Dedifferentiated amniotic fluid mesenchymal stem cell (primary cell): ENCODE results near the gene GPR15LG.
A peak's percentile ranks its signal among the peaks of the same experiment; 100 is the strongest.
"Not testable (repeated sequence)": the region's sequence is repeated elsewhere in the genome, so short reads cannot be mapped to it uniquely, and the experiment has no call there.

Experiments
- DNase-seq: peaks from one replicate; pipeline ENCODE4 v3.0.0-alpha.2; 2016; ENCODE audit errors: extremely low spot score

Gene GPR15LG

GRCh38 chr10:84173501-84173929, at the start of gene GPR15LG:
GPR15LG (plus strand) TSS chr10:84173801; CDS start chr10:84173852, 51 bp downstream.
- DNase-seq = no peak

DNA sequence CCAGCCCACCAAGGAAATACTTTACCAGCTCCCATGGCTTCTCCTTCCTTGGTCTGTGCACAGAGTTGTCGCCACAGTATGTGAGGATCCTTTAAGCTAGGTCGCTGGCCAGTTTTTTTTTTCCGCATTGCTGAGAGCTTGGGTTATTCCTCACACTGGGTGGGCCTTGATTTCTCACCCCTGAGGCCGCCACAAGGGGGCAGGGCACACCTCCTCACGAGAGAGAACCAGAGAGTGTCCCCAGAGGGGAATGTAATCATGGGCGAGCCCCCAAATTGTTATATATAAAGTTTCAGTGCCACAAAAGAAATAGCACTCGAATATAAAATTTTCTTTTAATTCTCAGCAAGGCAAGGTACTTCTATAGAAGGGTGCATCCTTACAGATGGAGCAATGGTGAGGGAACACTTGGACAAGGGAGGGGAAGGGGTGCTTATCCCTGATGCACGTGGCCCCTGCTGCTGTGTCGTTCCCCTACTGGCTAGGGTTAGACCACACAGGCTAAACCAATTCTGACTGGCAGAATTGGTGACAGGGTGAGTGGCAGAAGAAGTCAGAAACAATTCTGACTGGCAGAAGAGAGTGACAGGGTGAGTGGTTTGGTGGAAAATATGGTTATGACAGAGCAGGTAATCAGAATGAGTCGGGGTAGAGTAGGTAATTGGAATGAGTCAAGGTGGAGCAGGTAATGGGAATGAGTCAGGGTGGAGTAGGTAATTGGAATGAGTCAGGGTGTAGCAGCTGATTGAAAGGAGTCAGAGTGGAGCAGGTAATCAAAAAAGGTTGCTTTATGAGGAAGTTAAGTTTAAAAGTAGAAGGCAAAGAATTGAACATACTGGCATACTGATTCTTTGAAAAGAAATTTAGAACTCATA, 47.5 kb upstream of the GPR15LG start:
- DNase-seq = not testable (repeated sequence)

- DNase-seq = no peak
Observed at GRCh38 chr10:84126785-84127167, 46.8 kb upstream of the GPR15LG start.

DNA sequence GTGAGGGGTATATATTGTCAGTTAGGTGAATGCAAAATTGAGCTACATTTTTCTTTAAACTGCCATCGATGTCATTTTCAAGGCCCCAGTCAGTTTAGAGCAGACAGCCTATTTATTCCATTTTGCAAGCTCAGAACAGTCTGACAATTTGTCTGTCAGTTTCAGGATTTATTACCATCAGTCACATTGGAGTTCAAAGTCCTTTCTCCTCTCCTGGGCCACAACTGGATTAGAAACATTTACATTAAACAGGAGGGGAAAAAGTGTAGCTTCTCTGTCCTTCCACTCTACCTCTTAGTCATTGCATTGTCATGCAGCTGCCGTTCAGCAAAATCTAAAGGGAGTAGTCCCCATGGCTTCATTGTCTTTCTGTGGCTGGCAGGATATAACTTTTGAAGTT, 37.8 kb upstream of the GPR15LG start:
- DNase-seq = no peak

- no peak for DNase-seq
Observed at GRCh38 chr10:84137811-84138210, 35.8 kb upstream of the GPR15LG start.

- DNase-seq = no peak
Observed at GRCh38 chr10:84138478-84139125, 35.0 kb upstream of the GPR15LG start.

GRCh38 chr10:84139126-84140035, 34.2 kb upstream of the GPR15LG start, which contains the start of gene GHITM:
GHITM (plus strand) TSS chr10:84139509; CDS start chr10:84141501, 1,992 bp downstream.
- peak; percentile 100 for DNase-seq

DNA sequence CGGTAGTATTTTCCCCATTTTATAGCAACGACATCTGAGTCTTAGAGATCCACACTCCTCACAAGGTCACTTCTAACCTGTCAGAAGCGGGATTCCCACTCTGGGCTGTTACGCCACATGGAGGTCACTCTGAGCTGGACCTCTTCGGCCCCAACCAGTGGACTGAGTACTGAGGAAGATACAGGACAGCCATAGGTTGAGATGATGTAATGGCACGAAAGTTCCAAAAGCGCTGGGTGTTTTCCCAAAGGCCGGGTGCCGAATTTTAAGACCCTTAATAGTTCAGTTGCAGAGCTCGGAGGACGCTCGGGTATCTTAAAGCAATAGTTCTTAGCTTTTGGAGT, 33.6 kb upstream of the GPR15LG start:
- peak; percentile 35 for DNase-seq

GRCh38 chr10:84147347-84147746, 26.3 kb upstream of the GPR15LG start:
- no peak for DNase-seq

- DNase-seq = peak; percentile 35
Observed at GRCh38 chr10:84148006-84148597, 25.5 kb upstream of the GPR15LG start.

DNA sequence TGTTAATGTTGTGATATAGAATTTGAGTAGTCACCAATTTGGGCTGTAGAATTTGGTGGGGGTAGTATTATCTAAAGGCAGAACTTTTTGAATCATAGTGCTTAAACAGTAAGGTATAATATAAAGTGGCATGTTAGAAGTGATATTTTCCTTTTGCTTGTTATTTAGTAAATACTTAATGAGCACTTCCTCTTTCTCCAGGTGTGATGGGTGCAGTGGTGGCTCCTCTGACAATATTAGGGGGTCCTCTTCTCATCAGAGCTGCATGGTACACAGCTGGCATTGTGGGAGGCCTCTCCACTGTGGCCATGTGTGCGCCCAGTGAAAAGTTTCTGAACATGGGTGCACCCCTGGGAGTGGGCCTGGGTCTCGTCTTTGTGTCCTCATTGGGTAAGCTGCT, 23.7 kb upstream of the GPR15LG start:
- no peak for DNase-seq

DNA sequence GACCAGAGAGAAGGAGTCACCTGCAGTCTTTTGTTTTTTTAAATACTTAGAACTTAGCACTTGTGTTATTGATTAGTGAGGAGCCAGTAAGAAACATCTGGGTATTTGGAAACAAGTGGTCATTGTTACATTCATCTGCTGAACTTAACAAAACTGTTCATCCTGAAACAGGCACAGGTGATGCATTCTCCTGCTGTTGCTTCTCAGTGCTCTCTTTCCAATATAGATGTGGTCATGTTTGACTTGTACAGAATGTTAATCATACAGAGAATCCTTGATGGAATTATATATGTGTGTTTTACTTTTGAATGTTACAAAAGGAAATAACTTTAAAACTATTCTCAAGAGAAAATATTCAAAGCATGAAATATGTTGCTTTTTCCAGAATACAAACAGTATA, 20.8 kb upstream of the GPR15LG start:
- DNase-seq = no peak

GRCh38 chr10:84155521-84155920, 18.1 kb upstream of the GPR15LG start:
- no peak for DNase-seq

GRCh38 chr10:84156009-84156408, 17.6 kb upstream of the GPR15LG start:
- DNase-seq = no peak

GRCh38 chr10:84156768-84157167, 16.8 kb upstream of the GPR15LG start:
- no peak for DNase-seq

DNA sequence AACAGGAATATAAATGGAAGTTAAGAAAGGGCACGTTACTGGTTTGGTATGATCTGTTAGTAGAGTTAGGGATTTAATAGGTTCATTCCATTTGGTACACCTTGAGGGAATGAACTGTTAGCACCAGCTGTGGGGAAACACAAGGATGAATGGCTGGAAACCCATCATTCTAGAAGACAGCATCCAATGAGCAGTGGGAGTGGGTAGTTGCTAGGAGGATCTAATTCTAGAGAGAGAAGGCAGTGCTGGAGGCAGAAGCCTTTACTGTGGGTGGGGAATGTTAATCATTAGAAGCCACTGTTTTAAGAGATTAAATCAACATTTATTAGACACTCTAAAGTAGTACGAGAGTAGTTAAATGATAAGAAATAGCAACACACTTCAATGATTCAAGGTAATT, 15.5 kb upstream of the GPR15LG start:
- DNase-seq = no peak

- no peak for DNase-seq
Observed at GRCh38 chr10:84158550-84158949, 15.1 kb upstream of the GPR15LG start.

DNA sequence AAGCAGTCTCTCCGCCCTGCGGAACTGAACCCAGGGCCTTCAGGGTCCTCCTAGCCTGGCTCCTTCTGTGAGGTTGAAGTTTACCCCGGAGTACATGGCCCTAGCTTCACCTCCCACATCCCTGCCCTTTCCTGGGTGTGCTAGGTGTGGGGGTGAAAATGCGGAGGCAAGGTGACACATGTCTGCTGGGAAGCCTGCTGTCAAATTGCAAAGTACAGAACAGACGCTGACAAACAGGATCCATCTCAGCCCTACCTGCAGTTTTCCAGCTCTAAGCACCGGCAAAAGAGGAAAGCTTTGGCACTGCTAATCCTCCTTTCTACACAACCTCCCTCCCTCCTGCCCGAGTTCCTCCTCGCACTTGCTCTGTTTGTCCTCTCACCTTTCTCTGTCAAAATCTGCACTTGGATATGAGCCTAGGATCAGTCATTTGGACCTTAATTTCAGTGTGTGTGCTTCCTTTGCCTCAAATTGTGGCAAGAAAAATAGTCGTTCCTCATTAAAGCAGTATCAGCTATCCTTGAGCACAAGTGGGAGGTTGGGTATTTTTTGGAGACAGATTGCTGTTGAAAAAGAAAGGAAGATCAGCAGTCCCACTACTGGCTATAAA, 14.4 kb upstream of the GPR15LG start:
- no peak for DNase-seq

- DNase-seq = no peak
Observed at GRCh38 chr10:84160663-84161362, 12.8 kb upstream of the GPR15LG start.

GRCh38 chr10:84163996-84164395, 9.6 kb upstream of the GPR15LG start:
- no peak for DNase-seq

DNA sequence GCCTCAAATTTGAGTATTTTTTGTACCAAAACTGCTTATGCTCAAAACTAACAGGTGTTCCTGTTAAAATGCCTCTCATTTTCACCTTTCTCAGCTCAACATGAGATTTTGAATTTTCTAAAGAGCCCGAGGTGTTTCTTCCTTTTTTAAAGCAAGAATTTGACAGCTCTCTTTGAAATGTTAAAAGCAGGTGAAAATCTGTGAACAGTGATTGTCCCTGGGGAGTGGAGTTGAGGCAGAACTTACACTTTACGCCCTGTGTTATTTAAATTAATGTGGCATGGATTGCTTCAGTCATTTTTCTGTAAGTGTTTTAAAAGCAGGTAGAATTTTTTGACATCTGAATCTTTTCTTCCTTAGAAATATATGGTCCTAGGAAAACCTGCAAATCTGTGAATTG, 9.2 kb upstream of the GPR15LG start:
- no peak for DNase-seq
